GM12878 (cell line): ENCODE measurements around the gene DPP4. TPM values are rescaled to one million over a fixed set of nuclear protein-coding genes. Genes with fewer than 3 reads are reported as not detected.

Experiments
- ATAC-seq: fragments of 200-7000 bp; cut with Tn5 transposase; 3 replicates; pipeline ENCODE4 v1.9.1; 2020; ENCODE audit warnings: mild to moderate bottlenecking, moderate library complexity
- BruUV-seq: library from RNA; stranded (reverse); fragments of 400-500 nt; replicated peaks from 2 replicates; lab custom pipeline; 2021; lab: Mats Ljungman, UMichigan
- CTCF ChIA-PET: fragments of 300-600 bp; sonication (Branson Sonifier 250); formaldehyde crosslinking; extraction: SDS; loops from one replicate; lab custom pipeline; 2021; ENCODE audit warnings: inconsistent platforms; lab: Yijun Ruan, JAX
- POLR2A ChIA-PET: fragments of 350-600 bp; formaldehyde crosslinking; extraction: SDS; loops from one replicate; lab custom pipeline; 2021; ENCODE audit warnings: inconsistent platforms; lab: Charles Lee
- RAD21 ChIA-PET: fragments of 300-600 bp; sonication (Branson Sonifier 250); formaldehyde crosslinking; loops from one replicate; lab custom pipeline; 2023; ENCODE audit warnings: antibody characterized with exemption; ENCODE audit not compliant: unreplicated experiment; lab: Charles Lee
- SMC1A ChIA-PET: fragments of 300-600 bp; sonication (Branson Sonifier 250); formaldehyde crosslinking; loops from one replicate; lab custom pipeline; 2023; ENCODE audit not compliant: unreplicated experiment, uncharacterized antibody; lab: Charles Lee
- DNase-seq: peaks from one replicate; pipeline ENCODE4 v3.0.0-alpha.2; 2011; ENCODE audit warnings: low read depth, low spot score
- FAIRE-seq: peaks from 3 replicates; lab custom pipeline; 2011; peaks lifted over from hg19 to GRCh38; lab: Jason Lieb, UNC
- H2AFZ ChIP-seq: 2 replicates; pipeline ENCODE4 v1.6.0; 2011; ENCODE audit warnings: low read depth, low read length, control low read depth; ENCODE audit not compliant: control insufficient read depth
- H3K27ac ChIP-seq: 2 replicates; pipeline ENCODE4 v1.5.1; 2011; ENCODE audit warnings: control low read depth; ENCODE audit not compliant: control insufficient read depth, insufficient read depth
- H3K27me3 ChIP-seq, 2 experiments: replicated peaks in 1 of 2; 2 replicates each; pipeline versions ENCODE4 v1.6.0 to v1.6.1; 2011; ENCODE audit warnings: low read length in 1 of 2; ENCODE audit not compliant: control insufficient read depth in 2 of 2, insufficient read depth in 2 of 2
- H3K36me3 ChIP-seq, 2 experiments: 2 replicates each; pipeline ENCODE4 v1.5.1; 2011; ENCODE audit warnings: low read length in 1 of 2; ENCODE audit not compliant: control insufficient read depth in 2 of 2, insufficient read depth in 2 of 2
- H3K4me1 ChIP-seq: 2 replicates; pipeline ENCODE4 v1.6.1; 2011; ENCODE audit warnings: mild to moderate bottlenecking, low read length, moderate library complexity, mixed read lengths; ENCODE audit not compliant: control insufficient read depth, insufficient read depth
- H3K4me2 ChIP-seq: 2 replicates; pipeline ENCODE4 v1.6.0; 2011; ENCODE audit warnings: control low read depth; ENCODE audit not compliant: control insufficient read depth, insufficient read depth
- H3K4me3 ChIP-seq: fragments of 200-600 bp; sonication (generic); 2 replicates; pipeline ENCODE4 v1.5.1; 2016
- H3K79me2 ChIP-seq: 2 replicates; pipeline ENCODE4 v1.6.0; 2011; ENCODE audit warnings: low read length; ENCODE audit not compliant: control insufficient read depth, insufficient read depth
- H3K9ac ChIP-seq: 2 replicates; pipeline ENCODE4 v1.8.0; 2011; ENCODE audit warnings: low read length, control low read depth, mixed read lengths; ENCODE audit not compliant: control insufficient read depth, insufficient read depth
- H3K9me3 ChIP-seq: replicated peaks from 3 replicates; pipeline ENCODE4 v1.5.1; 2011; ENCODE audit warnings: mild to moderate bottlenecking, low read length; ENCODE audit not compliant: control insufficient read depth, insufficient read depth
- H4K20me1 ChIP-seq: 2 replicates; pipeline ENCODE4 v1.6.0; 2011; ENCODE audit not compliant: control insufficient read depth, insufficient read depth
- BMI1 ChIP-seq: fragments of 450-650 bp; IDR thresholded peaks from 2 replicates; pipeline ENCODE4 v1.6.1; 2016; ENCODE audit warnings: mild to moderate bottlenecking, moderate library complexity, borderline replicate concordance
- CHD4 ChIP-seq: fragments of 200-600 bp; sonication (generic); IDR thresholded peaks from 2 replicates; pipeline ENCODE4 v1.6.1; 2016; ENCODE audit warnings: mild to moderate bottlenecking
- EP300 ChIP-seq, 2 experiments: fragments of 150-350 bp in 1 of 2; IDR thresholded peaks; 2 replicates each; pipeline ENCODE4 v1.6.1; 2011 to 2012; ENCODE audit warnings: low read depth in 2 of 2, low read length in 2 of 2, borderline replicate concordance in 1 of 2, improper control_type of control experiment in 1 of 2, inconsistent platforms in 1 of 2; ENCODE audit not compliant: control insufficient read depth in 1 of 2
- ETV6 ChIP-seq, 2 experiments: fragments of 450-650 bp in 1 of 2; IDR thresholded peaks in 1 of 2; conservative IDR thresholded peaks in 1 of 2; 2 replicates each; pipeline ENCODE4 v1.6.1; 2014; ENCODE audit warnings: antibody characterized with exemption in 1 of 2, borderline replicate concordance in 1 of 2, low read depth in 1 of 2, mild to moderate bottlenecking in 1 of 2, moderate library complexity in 1 of 2
- EZH2 ChIP-seq: IDR thresholded peaks from 2 replicates; pipeline ENCODE4 v1.6.1; 2012; ENCODE audit warnings: low read depth, mild to moderate bottlenecking, control low read depth, inconsistent platforms, low read length, borderline replicate concordance; ENCODE audit not compliant: control insufficient read depth
- GABPA ChIP-seq: IDR thresholded peaks from 2 replicates; pipeline ENCODE4 v1.6.1; 2014; ENCODE audit warnings: antibody characterized with exemption, low read depth, mild to moderate bottlenecking, inconsistent platforms
- KDM1A ChIP-seq: fragments of 200-600 bp; sonication (generic); IDR thresholded peaks from 2 replicates; pipeline ENCODE4 v1.6.1; 2016; ENCODE audit warnings: borderline replicate concordance
- LARP7 ChIP-seq: fragments of 450-650 bp; IDR thresholded peaks from 2 replicates; pipeline ENCODE4 v1.6.1; 2017; ENCODE audit warnings: mild to moderate bottlenecking
- NBN ChIP-seq: fragments of 450-650 bp; IDR thresholded peaks from 2 replicates; pipeline ENCODE4 v1.6.1; 2016
- NR2F1 ChIP-seq: fragments of 450-650 bp; conservative IDR thresholded peaks from 2 replicates; pipeline ENCODE4 v1.6.1; 2017; ENCODE audit warnings: mild to moderate bottlenecking
- RUNX3 ChIP-seq: IDR thresholded peaks from 2 replicates; pipeline ENCODE4 v1.6.1; 2012; ENCODE audit warnings: low read length, inconsistent platforms
- SMC3 ChIP-seq: IDR thresholded peaks from 2 replicates; pipeline ENCODE4 v1.6.1; 2011; ENCODE audit warnings: low read length, improper control_type of control experiment, borderline replicate concordance
- WRNIP1 ChIP-seq: IDR thresholded peaks from 2 replicates; pipeline ENCODE4 v1.6.1; 2011; ENCODE audit warnings: low read depth, low read length, improper control_type of control experiment, borderline replicate concordance
- ZBTB11 ChIP-seq: fragments of 450-650 bp; formaldehyde crosslinking; IDR thresholded peaks from 2 replicates; pipeline ENCODE4 v1.5.0; 2022; ENCODE audit warnings: mild to moderate bottlenecking, missing genetic modification characterization
- ZSCAN29 ChIP-seq: fragments of 450-650 bp; IDR thresholded peaks from 2 replicates; pipeline ENCODE4 v1.6.1; 2017; ENCODE audit warnings: mild to moderate bottlenecking, moderate library complexity
- WGBS: methylation state at CpG from one replicate; pipeline ENCODE4 v1.1.6; 2016; ENCODE audit warnings: low lambda C conversion rate; ENCODE audit not compliant: insufficient replicate concordance, insufficient coverage; ENCODE audit errors: missing lambda C conversion rate; 5-methylcytosine and 5-hydroxymethylcytosine counted together
- in situ Hi-C: fragments of 300-500 bp; cut with MboI; formaldehyde crosslinking; loops from 9 replicates; pipeline ENCODE4 v1.14.3; 2018; ENCODE audit warnings: mixed read lengths
- intact Hi-C: fragments of 100-400 bp; cut with micrococcal nuclease; formaldehyde crosslinking; loops from one replicate; pipeline ENCODE4 v1.14.2; 2022; ENCODE audit not compliant: unreplicated experiment
- polyA plus RNA-seq, 11 experiments: library from polyadenylated mRNA; depleted of rRNA in 4 of 11; unstranded in 6 of 11; stranded (reverse) in 5 of 11; fragments of >200 nt; fragmentation: Nextera tagmentation in 4 of 11; fragmentation: Illumina TruSeq in 1 of 11; extraction: Ambion mirVana in 4 of 11; extraction: Trizol in 1 of 11; gene quantifications; 1 replicate in 1 of 11; 2 replicates in 10 of 11; pipeline versions ENCODE4 v1.2.1 to v1.2.3, GENCODE V29; 2011 to 2016; ENCODE audit warnings: inconsistent platforms in 2 of 11, missing spikeins in 2 of 11, low read depth in 1 of 11
- total RNA-seq, 4 experiments: library from RNA; depleted of rRNA in 3 of 4; stranded (reverse); fragments of >200 nt in 3 of 4; fragmentation: Illumina TruSeq in 1 of 4; extraction: Trizol in 1 of 4; gene quantifications; 2 replicates each; pipeline versions ENCODE4 v1.2.1 to v1.2.3, GENCODE V29; 2013 to 2021
- TF ChIP-seq, protein P1 (sequence below): IDR thresholded peaks from 2 replicates; pipeline ENCODE4 v1.6.1; 2012; ENCODE audit warnings: low read depth, low read length, improper control_type of control experiment
- TF ChIP-seq, protein P2 (sequence below): fragments of 450-650 bp; IDR thresholded peaks from 2 replicates; pipeline ENCODE4 v1.6.1; 2016; ENCODE audit warnings: mild to moderate bottlenecking, moderate library complexity, borderline replicate concordance

The DPP4 gene
- total and polyA plus RNA-seq, 10 of the 15 experiments (the other 5 are each of a cell fraction or from before 2014, with no cell fraction given): 4.1 to 11.4 (median 9.3) TPM

GRCh38 chr2:161990036-161990435 lies 84.0 kb downstream of the DPP4 start:
- Histone ChIP-seq H4K20me1 (no peaks in the 10 kb centered on the region), H2AFZ (no peak overlapping the region), H3K4me3 (no peak overlapping the region), H3K4me1 (peaks cover 7% of the 10 kb centered on the region), H3K27me3 (no peaks in the 10 kb centered on the region), H3K9me3 (no peaks in the 10 kb centered on the region), H3K4me2 (no peak overlapping the region), H3K79me2 (no peaks in the 10 kb centered on the region), H3K36me3 (peaks cover 0 to 1% of the 10 kb centered on the region in 2 experiments; a peak in 2 of 4 replicates), H3K27ac (no peak overlapping the region), H3K9ac (no peak overlapping the region)
- ChIA-PET POLR2A (no interaction called here), RAD21 (no interaction called here), SMC1A (interaction anchor here (1.0 to 1.4 kb wide), 3 partner anchors 18 to 138 kb away, joined by 3 to 5 read pairs (median 4); no protein-coding TSS in a partner anchor), CTCF (interaction anchor here (0.7 kb wide), 1 partner anchor 46 kb away, joined by 3 read pairs; no protein-coding TSS in a partner anchor)
- FAIRE-seq: no peak
- in situ Hi-C loops: no loop called here
- no peak for ATAC-seq
- intact Hi-C loops: no loop called here
- BruUV-seq: no TSS peak
- 19% methylated on average over 2 of the region's 2 CpGs for WGBS
- no peak for DNase-seq
- no peak for TF ChIP-seq BMI1
- no peak for TF ChIP-seq ETV6 (conservative IDR thresholded peaks at IDR 0.05 in 1 of 2, IDR thresholded peaks at IDR 0.05 in 1 of 2; ENCODE audit: borderline replicate concordance in 1 of 2, low read depth in 1 of 2)
- no peak for TF ChIP-seq NR2F1
- no peak for TF ChIP-seq SMC3
- no peak for TF ChIP-seq ZBTB11 (CRISPR knock-in tag)
- no peak for TF ChIP-seq LARP7
- no peak for TF ChIP-seq EP300 (IDR thresholded peaks at IDR 0.05; ENCODE audit: borderline replicate concordance in 1 of 2, control insufficient read depth in 1 of 2, low read depth in 2 of 2, low read length in 2 of 2)
- no peak for TF ChIP-seq WRNIP1
- no peak for TF ChIP-seq ZSCAN29
- TF ChIP-seq, protein P1, sequence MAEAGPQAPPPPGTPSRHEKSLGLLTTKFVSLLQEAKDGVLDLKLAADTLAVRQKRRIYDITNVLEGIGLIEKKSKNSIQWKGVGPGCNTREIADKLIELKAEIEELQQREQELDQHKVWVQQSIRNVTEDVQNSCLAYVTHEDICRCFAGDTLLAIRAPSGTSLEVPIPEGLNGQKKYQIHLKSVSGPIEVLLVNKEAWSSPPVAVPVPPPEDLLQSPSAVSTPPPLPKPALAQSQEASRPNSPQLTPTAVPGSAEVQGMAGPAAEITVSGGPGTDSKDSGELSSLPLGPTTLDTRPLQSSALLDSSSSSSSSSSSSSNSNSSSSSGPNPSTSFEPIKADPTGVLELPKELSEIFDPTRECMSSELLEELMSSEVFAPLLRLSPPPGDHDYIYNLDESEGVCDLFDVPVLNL: no peak
- no peak for TF ChIP-seq EZH2
- TF ChIP-seq, protein P2, sequence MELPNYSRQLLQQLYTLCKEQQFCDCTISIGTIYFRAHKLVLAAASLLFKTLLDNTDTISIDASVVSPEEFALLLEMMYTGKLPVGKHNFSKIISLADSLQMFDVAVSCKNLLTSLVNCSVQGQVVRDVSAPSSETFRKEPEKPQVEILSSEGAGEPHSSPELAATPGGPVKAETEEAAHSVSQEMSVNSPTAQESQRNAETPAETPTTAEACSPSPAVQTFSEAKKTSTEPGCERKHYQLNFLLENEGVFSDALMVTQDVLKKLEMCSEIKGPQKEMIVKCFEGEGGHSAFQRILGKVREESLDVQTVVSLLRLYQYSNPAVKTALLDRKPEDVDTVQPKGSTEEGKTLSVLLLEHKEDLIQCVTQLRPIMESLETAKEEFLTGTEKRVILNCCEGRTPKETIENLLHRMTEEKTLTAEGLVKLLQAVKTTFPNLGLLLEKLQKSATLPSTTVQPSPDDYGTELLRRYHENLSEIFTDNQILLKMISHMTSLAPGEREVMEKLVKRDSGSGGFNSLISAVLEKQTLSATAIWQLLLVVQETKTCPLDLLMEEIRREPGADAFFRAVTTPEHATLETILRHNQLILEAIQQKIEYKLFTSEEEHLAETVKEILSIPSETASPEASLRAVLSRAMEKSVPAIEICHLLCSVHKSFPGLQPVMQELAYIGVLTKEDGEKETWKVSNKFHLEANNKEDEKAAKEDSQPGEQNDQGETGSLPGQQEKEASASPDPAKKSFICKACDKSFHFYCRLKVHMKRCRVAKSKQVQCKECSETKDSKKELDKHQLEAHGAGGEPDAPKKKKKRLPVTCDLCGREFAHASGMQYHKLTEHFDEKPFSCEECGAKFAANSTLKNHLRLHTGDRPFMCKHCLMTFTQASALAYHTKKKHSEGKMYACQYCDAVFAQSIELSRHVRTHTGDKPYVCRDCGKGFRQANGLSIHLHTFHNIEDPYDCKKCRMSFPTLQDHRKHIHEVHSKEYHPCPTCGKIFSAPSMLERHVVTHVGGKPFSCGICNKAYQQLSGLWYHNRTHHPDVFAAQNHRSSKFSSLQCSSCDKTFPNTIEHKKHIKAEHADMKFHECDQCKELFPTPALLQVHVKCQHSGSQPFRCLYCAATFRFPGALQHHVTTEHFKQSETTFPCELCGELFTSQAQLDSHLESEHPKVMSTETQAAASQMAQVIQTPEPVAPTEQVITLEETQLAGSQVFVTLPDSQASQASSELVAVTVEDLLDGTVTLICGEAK: no peak
- no peak for TF ChIP-seq KDM1A
- TF ChIP-seq CHD4: no peak
- no peak for TF ChIP-seq RUNX3
- no peak for TF ChIP-seq GABPA
- no peak for TF ChIP-seq NBN
